ENCODE data around the gene LRRC7. TPM values are rescaled to one million over a fixed set of nuclear protein-coding genes. Genes with fewer than 3 reads are reported as not detected.
"Not testable (repeated sequence)": the region's sequence is repeated elsewhere in the genome, so short reads cannot be mapped to it uniquely, and the experiment has no call there.

LRRC7 gene
- total and polyA plus RNA-seq, 8 donors = 3.4 to 5.9 (median 5.1) TPM; not detected in 2

GRCh38 chr1:70044832-70045231, 477.1 kb downstream of the LRRC7 start:
- H3K4me1 ChIP-seq = no peaks in the 10 kb centered on the region

GRCh38 chr1:70045581-70045980, 477.9 kb downstream of the LRRC7 start:
- intact Hi-C loops (cut with DNase I); H3K36me3 ChIP-seq; ATAC-seq; DNase-seq; H3K27ac ChIP-seq; H3K27me3 ChIP-seq; H3K4me3 ChIP-seq; H3K4me1 ChIP-seq; H3K9me3 ChIP-seq: not testable (repeated sequence)

More at GRCh38 chr1:70044832-70045231, 477.1 kb downstream of the LRRC7 start:
- no peaks in the 10 kb centered on the region for H3K27me3 ChIP-seq
- intact Hi-C loops (cut with DNase I) = no loop called here
- ATAC-seq (no peak), DNase-seq (no peak)
- no peaks in the 10 kb centered on the region for H3K36me3 ChIP-seq
- no peak for TF ChIP-seq CTCF (IDR thresholded peaks at IDR 0.05)
- H3K4me3 ChIP-seq = no peak overlapping the region
- no peak overlapping the region for H3K27ac ChIP-seq
- no peaks in the 10 kb centered on the region for H3K9me3 ChIP-seq

- Histone ChIP-seq H3K4me3 (no peak overlapping the region), H3K27me3 (no peaks in the 10 kb centered on the region), H3K27ac (no peak overlapping the region), H3K4me1 (no peaks in the 10 kb centered on the region), H3K9me3 (no peaks in the 10 kb centered on the region), H3K36me3 (no peaks in the 10 kb centered on the region)
- intact Hi-C loops (cut with DNase I) = no loop called here
- DNase-seq (no peak), ATAC-seq (no peak)
- no peak for TF ChIP-seq CTCF (IDR thresholded peaks at IDR 0.05)
Measured at GRCh38 chr1:70048336-70049094, 480.8 kb downstream of the LRRC7 start.

GRCh38 chr1:70051926-70052325, 484.2 kb downstream of the LRRC7 start:
- H3K27ac ChIP-seq = no peak overlapping the region
- no peak overlapping the region for H3K4me3 ChIP-seq
- no peak for DNase-seq
- no peaks in the 10 kb centered on the region for H3K4me1 ChIP-seq
- no peaks in the 10 kb centered on the region for H3K9me3 ChIP-seq
- ATAC-seq = no peak
- TF ChIP-seq CTCF (IDR thresholded peaks at IDR 0.05) = no peak
- H3K36me3 ChIP-seq = no peaks in the 10 kb centered on the region
- intact Hi-C loops (cut with DNase I) = no loop called here
- no peaks in the 10 kb centered on the region for H3K27me3 ChIP-seq

- DNase-seq = no peak
- Histone ChIP-seq H3K9me3 (no peaks in the 10 kb centered on the region), H3K4me1 (no peaks in the 10 kb centered on the region), H3K4me3 (no peak overlapping the region), H3K27me3 (no peaks in the 10 kb centered on the region), H3K27ac (no peak overlapping the region), H3K36me3 (no peaks in the 10 kb centered on the region)
- no peak for TF ChIP-seq CTCF (IDR thresholded peaks at IDR 0.05)
- no peak for ATAC-seq
- intact Hi-C loops (cut with DNase I) = no loop called here
Measured at GRCh38 chr1:70057500-70057899, 489.8 kb downstream of the LRRC7 start.

- intact Hi-C loops (cut with DNase I) = no loop called here
- peak in 2 of 4 donors; percentile 44 to 75 for DNase-seq
- no peak for ATAC-seq
- Histone ChIP-seq H3K9me3 (no peaks in the 10 kb centered on the region), H3K27ac (no peak overlapping the region), H3K36me3 (no peaks in the 10 kb centered on the region), H3K27me3 (no peaks in the 10 kb centered on the region), H3K4me1 (no peaks in the 10 kb centered on the region), H3K4me3 (no peak overlapping the region)
- no peak for TF ChIP-seq CTCF (IDR thresholded peaks at IDR 0.05)
Measured at GRCh38 chr1:70061231-70061630, 493.5 kb downstream of the LRRC7 start.

All from left lung (tissue), 10 donors.